ENCODE results near the gene CPZ. TPM values are rescaled to one million over a fixed set of nuclear protein-coding genes. Genes with fewer than 3 reads are reported as not detected.

Gene CPZ
- total and polyA plus RNA-seq, 2 experiments from 2014 or later, result 13.4 to 19.0 TPM

DNA sequence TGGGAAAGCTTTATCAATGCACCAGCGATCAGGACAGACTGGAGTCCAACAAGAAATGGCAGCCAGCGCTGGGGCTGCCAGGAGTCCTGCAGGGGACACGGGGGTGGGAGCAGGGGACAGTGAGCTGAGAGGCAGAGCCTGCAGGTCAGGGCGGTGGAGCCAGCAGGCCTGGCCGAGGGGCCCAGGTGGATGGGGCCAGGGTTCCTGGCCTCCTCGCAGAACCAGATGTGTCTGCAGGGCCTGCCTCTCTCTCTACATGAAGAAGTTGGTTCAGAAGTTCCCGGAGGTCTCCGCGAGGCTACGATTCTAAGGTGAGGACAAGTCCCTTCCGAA is 63.6 kb downstream of the CPZ start:
- Histone ChIP-seq H3F3A (ENCODE audit: insufficient read depth) (no peaks in the 10 kb centered on the region), H3K79me2 (ENCODE audit: insufficient read depth) (no peaks in the 10 kb centered on the region), H3K27me3 (replicated peaks; ENCODE audit: insufficient read depth) (peaks cover 19% of the 10 kb centered on the region), H4K20me1 (ENCODE audit: insufficient read depth) (no peaks in the 10 kb centered on the region), H3K9ac (no peak overlapping the region), H3K4me2 (ENCODE audit: unreplicated experiment) (no peak overlapping the region), H3K9me2 (ENCODE audit: insufficient read depth) (no peaks in the 10 kb centered on the region), H3K4me1 (ENCODE audit: insufficient read depth) (no peaks in the 10 kb centered on the region), H2AFZ (no peak overlapping the region), H3K27ac (no peak overlapping the region), H3K9me3 (ENCODE audit: low read depth) (no peaks in the 10 kb centered on the region), H3K4me3 (no peak overlapping the region), H3K36me3 (ENCODE audit: low read depth) (no peaks in the 10 kb centered on the region)
- DNase-seq, result no peak
- in situ Hi-C loops (cut with MboI), result no loop called here
- 41 to 51% methylated on average over 11 of the region's 11 CpGs for WGBS, 2 experiments (ENCODE audit: low coverage in 1 of 2, low lambda C conversion rate in 2 of 2, missing lambda C conversion rate in 2 of 2)
- TF ChIP-seq EZH2 (IDR thresholded peaks at IDR 0.05; ENCODE audit: insufficient read depth, poor library complexity, severe bottlenecking), result no peak
- no peak for TF ChIP-seq EZH2phosphoT487 (IDR thresholded peaks at IDR 0.05; ENCODE audit: insufficient read depth, low read depth)

- TF ChIP-seq EZH2phosphoT487 (IDR thresholded peaks at IDR 0.05; ENCODE audit: insufficient read depth, low read depth), result no peak
- TF ChIP-seq EZH2 (IDR thresholded peaks at IDR 0.05; ENCODE audit: insufficient read depth, poor library complexity, severe bottlenecking), result no peak
- Histone ChIP-seq H3K9me2 (ENCODE audit: insufficient read depth) (no peaks in the 10 kb centered on the region), H4K20me1 (ENCODE audit: insufficient read depth) (no peaks in the 10 kb centered on the region), H3K4me2 (ENCODE audit: unreplicated experiment) (no peak overlapping the region), H3K36me3 (ENCODE audit: low read depth) (no peaks in the 10 kb centered on the region), H3K4me3 (no peak overlapping the region), H3K27ac (no peak overlapping the region), H3K79me2 (ENCODE audit: insufficient read depth) (no peaks in the 10 kb centered on the region), H3F3A (ENCODE audit: insufficient read depth) (no peaks in the 10 kb centered on the region), H3K9me3 (ENCODE audit: low read depth) (no peaks in the 10 kb centered on the region), H3K9ac (no peak overlapping the region), H3K4me1 (ENCODE audit: insufficient read depth) (no peaks in the 10 kb centered on the region), H3K27me3 (replicated peaks; ENCODE audit: insufficient read depth) (peaks cover 21% of the 10 kb centered on the region), H2AFZ (no peak overlapping the region)
- no peak for DNase-seq
- WGBS, 2 experiments (ENCODE audit: low coverage in 1 of 2, low lambda C conversion rate in 2 of 2, missing lambda C conversion rate in 2 of 2), result 30 to 31% methylated on average over 17 of the region's 17 CpGs
- in situ Hi-C loops (cut with MboI), result no loop called here
Observed at GRCh38 chr4:8656711-8657380, 64.3 kb downstream of the CPZ start.

DNA sequence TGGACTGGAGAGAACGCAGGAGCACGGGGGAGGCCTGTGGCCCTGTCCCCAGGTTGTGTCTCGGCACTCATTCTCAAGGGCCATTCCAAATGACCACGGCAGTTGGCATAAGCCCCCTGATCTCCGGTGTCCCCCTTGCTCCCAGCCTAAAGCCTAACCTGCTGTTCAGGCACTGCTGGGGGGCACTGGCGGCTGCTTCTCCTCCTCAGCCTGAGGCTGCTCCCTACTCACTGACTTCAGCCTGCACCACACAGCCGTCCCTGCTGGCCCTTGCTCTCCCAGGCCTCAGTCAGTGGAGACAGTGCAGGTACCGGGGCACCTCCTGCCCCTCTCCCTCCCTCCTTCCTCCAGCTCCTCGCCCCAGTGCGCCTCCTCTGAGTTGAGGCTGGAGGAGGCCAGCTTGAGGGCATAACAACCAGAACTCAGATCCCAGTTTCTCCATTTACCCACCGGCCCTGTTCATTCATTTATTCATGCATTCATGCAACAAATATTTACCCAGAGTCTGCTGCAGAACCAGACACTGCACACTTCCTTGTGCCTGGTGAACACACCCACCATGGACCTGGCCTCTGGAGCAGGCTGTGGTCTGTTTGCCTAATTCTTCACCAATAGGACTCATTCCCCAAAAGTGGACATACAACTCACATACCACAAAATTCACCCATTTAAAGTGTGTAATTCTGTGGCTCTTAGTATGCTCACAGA is 65.0 kb downstream of the CPZ start:
- no peak for DNase-seq
- Histone ChIP-seq H3F3A (ENCODE audit: insufficient read depth) (no peaks in the 10 kb centered on the region), H3K27me3 (replicated peaks; ENCODE audit: insufficient read depth) (peaks cover 21% of the 10 kb centered on the region), H4K20me1 (ENCODE audit: insufficient read depth) (no peaks in the 10 kb centered on the region), H3K27ac (no peak overlapping the region), H3K9me3 (ENCODE audit: low read depth) (no peaks in the 10 kb centered on the region), H3K36me3 (ENCODE audit: low read depth) (no peaks in the 10 kb centered on the region), H3K4me3 (no peak overlapping the region), H2AFZ (no peak overlapping the region), H3K9ac (no peak overlapping the region), H3K4me1 (ENCODE audit: insufficient read depth) (no peaks in the 10 kb centered on the region), H3K9me2 (ENCODE audit: insufficient read depth) (no peaks in the 10 kb centered on the region), H3K79me2 (ENCODE audit: insufficient read depth) (no peaks in the 10 kb centered on the region), H3K4me2 (ENCODE audit: unreplicated experiment) (no peak overlapping the region)
- in situ Hi-C loops (cut with MboI), result no loop called here
- 44 to 52% methylated on average over 11 of the region's 11 CpGs for WGBS, 2 experiments (ENCODE audit: low coverage in 1 of 2, low lambda C conversion rate in 2 of 2, missing lambda C conversion rate in 2 of 2)
- TF ChIP-seq EZH2 (IDR thresholded peaks at IDR 0.05; ENCODE audit: insufficient read depth, poor library complexity, severe bottlenecking) (no peak), EZH2phosphoT487 (IDR thresholded peaks at IDR 0.05; ENCODE audit: insufficient read depth, low read depth) (no peak)

DNA sequence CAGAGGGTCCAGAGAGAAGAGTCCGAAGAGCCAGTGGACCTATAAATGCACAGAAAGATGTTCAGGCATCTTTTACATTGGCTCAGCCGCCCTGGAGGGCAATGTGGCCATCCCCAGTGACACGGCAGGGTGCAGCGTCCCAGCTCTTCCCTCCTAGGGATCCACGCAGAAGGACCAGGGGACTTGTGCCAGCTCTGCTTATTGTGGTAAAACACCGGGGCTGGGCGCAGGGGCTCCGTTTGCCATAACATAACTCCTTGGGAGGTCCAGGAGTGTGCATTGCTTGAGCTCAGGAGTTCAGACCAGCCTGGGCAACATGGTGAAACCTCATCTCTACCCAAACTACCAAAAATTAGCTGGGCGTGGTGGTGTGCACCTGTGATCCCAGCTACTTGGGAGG is 70.2 kb downstream of the CPZ start:
- WGBS, 2 experiments (ENCODE audit: low coverage in 1 of 2, low lambda C conversion rate in 2 of 2, missing lambda C conversion rate in 2 of 2), result 43 to 50% methylated on average over 9 of the region's 9 CpGs
- DNase-seq, result no peak
- in situ Hi-C loops (cut with MboI), result no loop called here

More for the DNA sequence above, 70.2 kb downstream of the CPZ start:
- TF ChIP-seq EZH2phosphoT487 (IDR thresholded peaks at IDR 0.05; ENCODE audit: insufficient read depth, low read depth), result no peak
- TF ChIP-seq EZH2 (IDR thresholded peaks at IDR 0.05; ENCODE audit: insufficient read depth, poor library complexity, severe bottlenecking), result no peak
- Histone ChIP-seq H3K4me2 (ENCODE audit: unreplicated experiment) (no peak overlapping the region), H3K9ac (no peak overlapping the region), H3K4me1 (ENCODE audit: insufficient read depth) (no peaks in the 10 kb centered on the region), H3K9me3 (ENCODE audit: low read depth) (no peaks in the 10 kb centered on the region), H4K20me1 (ENCODE audit: insufficient read depth) (no peaks in the 10 kb centered on the region), H3K4me3 (no peak overlapping the region), H2AFZ (no peak overlapping the region), H3K79me2 (ENCODE audit: insufficient read depth) (no peaks in the 10 kb centered on the region), H3K36me3 (ENCODE audit: low read depth) (no peaks in the 10 kb centered on the region), H3F3A (ENCODE audit: insufficient read depth) (no peaks in the 10 kb centered on the region), H3K27me3 (replicated peaks; ENCODE audit: insufficient read depth) (peaks cover 22% of the 10 kb centered on the region), H3K9me2 (ENCODE audit: insufficient read depth) (no peaks in the 10 kb centered on the region), H3K27ac (no peak overlapping the region)
